ENCODE results near the gene CCDC172.

DNA sequence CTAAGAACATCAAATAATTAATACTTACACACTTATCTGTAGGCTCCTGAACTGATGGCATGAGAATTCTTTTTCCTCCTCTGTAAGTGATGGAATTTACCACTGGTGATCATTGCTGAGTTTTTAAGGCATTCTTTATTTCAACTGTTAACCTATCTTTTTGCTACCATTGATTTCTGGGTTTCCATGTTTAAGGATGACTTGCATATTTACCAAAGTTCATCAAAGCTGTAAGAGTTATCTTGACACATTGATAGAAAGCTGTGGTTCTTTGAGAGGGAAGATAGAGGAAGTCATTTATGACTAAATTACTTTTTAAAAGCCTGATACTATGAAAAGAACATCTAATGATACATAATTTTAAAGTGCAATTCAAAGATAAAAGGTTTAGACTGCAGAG lies 31.8 kb upstream of the CCDC172 start:
- no peak for TF ChIP-seq EZH2 (IDR thresholded peaks at IDR 0.05; ENCODE audit: insufficient read depth, poor library complexity, severe bottlenecking)
- no peak for TF ChIP-seq EZH2phosphoT487 (IDR thresholded peaks at IDR 0.05; ENCODE audit: insufficient read depth, low read depth)
